IMR-90 (cell line): ENCODE measurements around the gene CENPX. TPM values are rescaled to one million over a fixed set of nuclear protein-coding genes. Genes with fewer than 3 reads are reported as not detected.

ENCODE experiments used
- ATAC-seq: fragments of 200-7000 bp; cut with Tn5 transposase; 2 replicates; pipeline ENCODE4 v1.9.1; 2020; ENCODE audit warnings: low read depth, mild to moderate bottlenecking, moderate library complexity
- BruUV-seq: library from RNA; stranded (reverse); fragments of 400-500 nt; replicated peaks from 2 replicates; lab custom pipeline; 2021; lab: Mats Ljungman, UMichigan
- CTCF ChIA-PET: fragments of 300-600 bp; formaldehyde crosslinking; extraction: SDS; loops from one replicate; lab custom pipeline; 2021; ENCODE audit warnings: antibody characterized with exemption; lab: Yijun Ruan, JAX
- POLR2A ChIA-PET: fragments of 300-600 bp; sonication (Branson Sonifier 250); formaldehyde crosslinking; loops from one replicate; lab custom pipeline; 2022; ENCODE audit warnings: antibody characterized with exemption; ENCODE audit not compliant: unreplicated experiment; lab: Charles Lee
- DNase-seq: peaks from one replicate; pipeline ENCODE4 v3.0.0; 2013
- H2AFZ ChIP-seq: replicated peaks from 2 replicates; pipeline ENCODE3; 2013; ENCODE audit warnings: low read length, mild to moderate bottlenecking; ENCODE audit not compliant: poor library complexity
- H2AK5ac ChIP-seq: 2 replicates; pipeline ENCODE4 v1.6.1; 2013; ENCODE audit warnings: low read depth, low read length, inconsistent platforms
- H2AK9ac ChIP-seq: replicated peaks from 2 replicates; pipeline ENCODE3; 2013; ENCODE audit warnings: mild to moderate bottlenecking, low read depth, low read length, moderate library complexity; ENCODE audit not compliant: poor library complexity
- H2BK120ac ChIP-seq: 2 replicates; pipeline ENCODE4 v1.6.1; 2013; ENCODE audit warnings: low read depth, low read length, inconsistent platforms
- H2BK15ac ChIP-seq: 3 replicates; pipeline ENCODE4 v1.6.1; 2013; ENCODE audit warnings: low read depth, low read length, inconsistent platforms
- H2BK20ac ChIP-seq: 2 replicates; pipeline ENCODE4 v1.6.1; 2013; ENCODE audit warnings: low read depth, mild to moderate bottlenecking, inconsistent platforms, low read length, moderate library complexity
- H2BK5ac ChIP-seq: 2 replicates; pipeline ENCODE4 v1.6.1; 2013; ENCODE audit warnings: mild to moderate bottlenecking, low read depth, low read length, inconsistent platforms; ENCODE audit not compliant: poor library complexity, severe bottlenecking
- H3K14ac ChIP-seq: replicated peaks from 2 replicates; pipeline ENCODE4 v1.6.1; 2013; ENCODE audit warnings: low read depth, low read length, inconsistent platforms
- H3K18ac ChIP-seq: 2 replicates; pipeline ENCODE4 v1.6.1; 2013; ENCODE audit warnings: low read depth, low read length, control low read depth
- H3K23ac ChIP-seq: 2 replicates; pipeline ENCODE4 v1.6.1; 2013; ENCODE audit warnings: low read depth, low read length, inconsistent platforms
- H3K27ac ChIP-seq: 2 replicates; pipeline ENCODE4 v1.5.1; 2013; ENCODE audit warnings: mild to moderate bottlenecking, control low read depth, low read length; ENCODE audit not compliant: insufficient read depth
- H3K27me3 ChIP-seq: 2 replicates; pipeline ENCODE4 v1.6.1; 2013; ENCODE audit warnings: low read length; ENCODE audit not compliant: control insufficient read depth, insufficient read depth
- H3K36me3 ChIP-seq: 2 replicates; pipeline ENCODE4 v1.6.1; 2013; ENCODE audit warnings: low read length, mixed read lengths; ENCODE audit not compliant: control insufficient read depth, insufficient read depth
- H3K4ac ChIP-seq: 2 replicates; pipeline ENCODE4 v1.6.1; 2013; ENCODE audit warnings: low read depth, low read length, inconsistent platforms
- H3K4me1 ChIP-seq: 2 replicates; pipeline ENCODE4 v1.6.1; 2013; ENCODE audit warnings: low read length, mixed read lengths; ENCODE audit not compliant: control insufficient read depth, insufficient read depth
- H3K4me2 ChIP-seq: 2 replicates; pipeline ENCODE4 v1.6.1; 2013; ENCODE audit warnings: low read depth, mild to moderate bottlenecking, control low read depth, low read length, moderate library complexity
- H3K4me3 ChIP-seq: 2 replicates; pipeline ENCODE4 v1.5.1; 2013; ENCODE audit warnings: low read depth, mild to moderate bottlenecking, control low read depth, low read length, moderate library complexity; ENCODE audit not compliant: insufficient read depth
- H3K56ac ChIP-seq: 2 replicates; pipeline ENCODE4 v1.6.1; 2013; ENCODE audit warnings: low read length, inconsistent platforms; ENCODE audit not compliant: insufficient read depth; ENCODE audit errors: extremely low read depth
- H3K79me1 ChIP-seq, 2 experiments: 2 replicates each; pipeline ENCODE4 v1.6.1; 2013; ENCODE audit warnings: low read length in 2 of 2, inconsistent platforms in 1 of 2, low read depth in 1 of 2
- H3K9ac ChIP-seq: 2 replicates; pipeline ENCODE4 v1.6.1; 2013; ENCODE audit warnings: low read depth, low read length, control low read depth
- H3K9me1 ChIP-seq: 2 replicates; pipeline ENCODE4 v1.6.1; 2013; ENCODE audit warnings: low read length, inconsistent platforms; ENCODE audit not compliant: insufficient read depth
- H3K9me3 ChIP-seq: 2 replicates; pipeline ENCODE4 v1.6.1; 2013; ENCODE audit warnings: low read length; ENCODE audit not compliant: control insufficient read depth, insufficient read depth
- H4K20me1 ChIP-seq: 2 replicates; pipeline ENCODE4 v1.6.1; 2013; ENCODE audit warnings: low read length, inconsistent platforms; ENCODE audit not compliant: insufficient read depth
- H4K5ac ChIP-seq: 2 replicates; pipeline ENCODE4 v1.6.1; 2013; ENCODE audit warnings: mild to moderate bottlenecking, low read depth, low read length, control low read depth
- H4K8ac ChIP-seq, 2 experiments: 2 replicates each; pipeline ENCODE4 v1.6.1; 2013; ENCODE audit warnings: low read depth in 2 of 2, low read length in 2 of 2, control low read depth in 1 of 2, inconsistent platforms in 1 of 2
- H4K91ac ChIP-seq: 2 replicates; pipeline ENCODE4 v1.6.1; 2013; ENCODE audit warnings: low read depth, low read length, inconsistent platforms; ENCODE audit not compliant: insufficient read depth
- CEBPB ChIP-seq: IDR thresholded peaks from 2 replicates; pipeline ENCODE4 v1.6.1; 2012; ENCODE audit warnings: low read depth, low read length, improper control_type of control experiment
- CHD1 ChIP-seq: IDR thresholded peaks from 2 replicates; pipeline ENCODE4 v1.6.1; 2012; ENCODE audit warnings: low read depth, low read length, improper control_type of control experiment
- ELK1 ChIP-seq: fragments of 150-350 bp; IDR thresholded peaks from 2 replicates; pipeline ENCODE4 v1.6.1; 2016; ENCODE audit warnings: low read depth, mild to moderate bottlenecking, low read length, moderate library complexity, borderline replicate concordance
- FOS ChIP-seq: fragments of 150-350 bp; IDR thresholded peaks from 2 replicates; pipeline ENCODE4 v1.6.1; 2016; ENCODE audit warnings: low read depth, low read length
- MAFK ChIP-seq: IDR thresholded peaks from 2 replicates; pipeline ENCODE4 v1.6.1; 2012; ENCODE audit warnings: low read depth, low read length, improper control_type of control experiment
- MAZ ChIP-seq: IDR thresholded peaks from 2 replicates; pipeline ENCODE4 v1.6.1; 2012; ENCODE audit warnings: low read depth, mild to moderate bottlenecking, low read length, improper control_type of control experiment, moderate library complexity, borderline replicate concordance
- NFE2L2 ChIP-seq: fragments of 150-350 bp; IDR thresholded peaks from 2 replicates; pipeline ENCODE4 v1.6.1; 2016; ENCODE audit warnings: low read depth, mild to moderate bottlenecking, low read length
- RAD21 ChIP-seq: IDR thresholded peaks from 2 replicates; pipeline ENCODE4 v1.6.1; 2012; ENCODE audit warnings: low read length, improper control_type of control experiment
- RCOR1 ChIP-seq: IDR thresholded peaks from 2 replicates; pipeline ENCODE4 v1.6.1; 2012; ENCODE audit warnings: mild to moderate bottlenecking, low read length, improper control_type of control experiment; ENCODE audit not compliant: insufficient replicate concordance
- RFX5 ChIP-seq: IDR thresholded peaks from 2 replicates; pipeline ENCODE4 v1.8.0; 2012; ENCODE audit warnings: low read depth, mild to moderate bottlenecking, low read length, moderate library complexity
- SMC3 ChIP-seq: fragments of 150-350 bp; IDR thresholded peaks from 2 replicates; pipeline ENCODE4 v1.6.1; 2016; ENCODE audit warnings: low read depth, mild to moderate bottlenecking, antibody characterized with exemption, low read length, moderate library complexity
- USF2 ChIP-seq: fragments of 150-350 bp; IDR thresholded peaks from 2 replicates; pipeline ENCODE4 v1.6.1; 2017; ENCODE audit warnings: mild to moderate bottlenecking, antibody characterized with exemption, low read length, low read depth
- WGBS, 2 experiments: methylation state at CpG; one replicate each; pipeline versions ENCODE4 v1.1.5 to v1.1.7; 2013; ENCODE audit warnings: missing lambda C conversion rate in 2 of 2; ENCODE audit not compliant: insufficient read length in 1 of 2; ENCODE audit errors: extremely low coverage in 2 of 2; 5-methylcytosine and 5-hydroxymethylcytosine counted together
- dilution Hi-C: fragments of 300-500 bp; cut with HindIII; formaldehyde crosslinking; loops from one replicate; pipeline ENCODE4 v1.14.3; 2018; ENCODE audit warnings: low sequenced_read_pairs; ENCODE audit not compliant: unreplicated experiment
- in situ Hi-C: fragments of 300-500 bp; cut with MboI; formaldehyde crosslinking; loops from 3 replicates; pipeline ENCODE4 v1.14.3; 2019; ENCODE audit warnings: low sequenced_read_pairs, inconsistent platforms, mixed read lengths
- intact Hi-C: fragments of 100-400 bp; cut with micrococcal nuclease; formaldehyde crosslinking; loops from 2 replicates; pipeline ENCODE4 v1.10.0; 2022
- polyA plus RNA-seq, 3 experiments: library from polyadenylated mRNA; depleted of rRNA; stranded (reverse); fragments of >200 nt; gene quantifications; 2 replicates each; pipeline ENCODE4 v1.2.3, GENCODE V29; 2012; ENCODE audit warnings: low replicate concordance in 1 of 3
- total RNA-seq: library from RNA; depleted of rRNA; stranded (reverse); fragments of >200 nt; gene quantifications from 2 replicates; pipeline ENCODE4 v1.2.3, GENCODE V29; 2012

CENPX gene
- total and polyA plus RNA-seq, 2 of the 4 experiments (the other 2 are of a cell fraction) = 44.8 to 86.8 TPM

DNA sequence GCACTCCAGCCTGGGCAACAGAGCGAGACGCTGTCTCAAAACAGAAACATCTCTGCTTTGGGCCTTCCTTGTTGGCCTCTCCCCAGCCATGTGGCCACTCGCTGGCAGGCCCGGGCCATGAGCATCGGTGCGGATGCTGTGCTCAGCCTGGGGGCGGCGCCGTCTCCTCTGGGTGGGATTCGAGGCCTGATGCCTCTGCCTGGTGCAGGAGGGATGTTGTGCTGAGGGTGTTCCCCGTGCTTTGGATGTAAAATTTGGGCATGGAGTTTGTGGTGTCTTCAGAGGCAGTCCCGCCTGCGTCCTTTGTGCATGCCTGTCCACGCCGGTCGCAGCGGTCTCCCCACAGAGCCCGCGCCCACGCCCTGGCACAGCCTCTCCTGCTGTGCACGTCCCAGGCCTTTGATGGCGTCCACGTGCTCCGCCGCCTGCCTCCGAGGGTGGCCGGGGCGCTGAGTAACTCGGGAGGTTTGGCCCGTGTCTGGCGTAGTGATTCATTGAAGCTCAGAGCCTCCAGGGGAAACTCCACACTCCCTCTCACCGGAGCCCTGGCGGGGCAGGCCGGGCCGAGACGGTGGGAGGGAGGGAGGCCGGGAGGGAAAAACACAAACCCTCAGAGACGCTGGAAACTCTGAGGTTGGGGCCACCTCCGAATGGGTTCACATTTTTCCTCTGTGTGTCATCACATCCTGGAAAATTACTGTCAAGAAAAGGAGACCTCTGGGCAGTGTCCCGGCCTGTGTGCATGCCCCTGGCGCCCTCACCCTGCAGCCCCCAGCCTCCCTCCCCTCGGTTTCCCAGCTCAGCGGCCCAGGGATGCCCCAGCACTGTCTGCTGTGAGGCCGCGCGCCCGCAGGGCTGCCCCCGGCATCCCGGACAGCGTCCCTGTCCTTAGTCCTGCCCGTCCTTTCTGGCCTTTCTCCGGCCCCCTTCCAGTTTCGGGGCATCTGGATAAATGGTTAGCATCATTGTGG is 19.0 kb downstream of the CENPX start (continued):
- TF ChIP-seq CHD1 (no peak), MAZ (peak; percentile 97), FOS (peak; percentile 71)

- no peak overlapping the region for H3K4me2 ChIP-seq
- no peak overlapping the region for H2AK9ac ChIP-seq
- TF ChIP-seq USF2 = no peak
- TF ChIP-seq MAZ = no peak
- TF ChIP-seq ELK1 = no peak
- no peak for TF ChIP-seq CHD1
- TF ChIP-seq MAFK = no peak
- no peak for TF ChIP-seq SMC3
- no peak for TF ChIP-seq CEBPB
- no peak for TF ChIP-seq RAD21
- no peak for TF ChIP-seq RCOR1
- TF ChIP-seq RFX5 = no peak
- TF ChIP-seq NFE2L2 = no peak
- no peak overlapping the region for H2AFZ ChIP-seq
- no peak overlapping the region for H4K5ac ChIP-seq
- in situ Hi-C loops = no loop called here
- no peak for ATAC-seq
- H4K8ac ChIP-seq = no peak overlapping the region
- H3K4me1 ChIP-seq = peaks cover 26% of the 10 kb centered on the region
- H2AK5ac ChIP-seq = peak overlapping the region; percentile 49
- ChIA-PET CTCF (interaction anchor here (0.6 kb wide), 1 partner anchor 13 kb away, joined by 4 read pairs; no protein-coding TSS in a partner anchor), POLR2A (no interaction called here)
- no peak overlapping the region for H3K18ac ChIP-seq
- no peak for DNase-seq
- H3K27me3 ChIP-seq = no peaks in the 10 kb centered on the region
- no peak overlapping the region for H3K27ac ChIP-seq
- dilution Hi-C loops = no loop called here
- peaks cover 6% of the 10 kb centered on the region; the same call in 1 of the 2 replicates for H3K36me3 ChIP-seq
- no peak overlapping the region for H3K4ac ChIP-seq
- peak overlapping the region; percentile 19; the same call in 1 of the 2 replicates for H2BK120ac ChIP-seq
- peaks cover 3% of the 10 kb centered on the region; the same call in 1 of the 2 replicates for H4K20me1 ChIP-seq
- intact Hi-C loops = no loop called here
- H3K23ac ChIP-seq = no peak overlapping the region
- no peak overlapping the region for H2BK20ac ChIP-seq
- no peak overlapping the region for H2BK15ac ChIP-seq
- H3K4me3 ChIP-seq = no peak overlapping the region
- H3K9me1 ChIP-seq = peaks cover 18% of the 10 kb centered on the region
- no peak overlapping the region for H2BK5ac ChIP-seq
- H3K9ac ChIP-seq = no peak overlapping the region
- peaks cover 11 to 37% of the 10 kb centered on the region in 2 experiments; a peak in 3 of 4 replicates for H3K79me1 ChIP-seq
- H3K9me3 ChIP-seq = no peaks in the 10 kb centered on the region
- no peak overlapping the region for H3K56ac ChIP-seq
- no peak overlapping the region for H3K14ac ChIP-seq
- 57% methylated on average over 2 of the region's 17 CpGs; no CpG with 5 or more reads in 1 of the 2 experiments for WGBS, 2 experiments
- BruUV-seq = no TSS peak
- H4K91ac ChIP-seq = no peak overlapping the region
Observed at GRCh38 chr17:82001571-82002056, 21.1 kb downstream of the CENPX start.
